Gastroesophageal sphincter (tissue), 3 donors: ENCODE measurements around the gene SLC25A15.

Experiments used
- CTCF ChIP-seq, 4 experiments: fragments of 200-600 bp in 2 of 4; fragments of 450-650 bp in 2 of 4; sonication (generic) in 1 of 4; IDR thresholded peaks; one replicate each; pipeline ENCODE4 v1.5.1; 2017 to 2019; ENCODE audit warnings: antibody characterized with exemption in 4 of 4, mild to moderate bottlenecking in 2 of 4, moderate library complexity in 2 of 4
- EP300 ChIP-seq: sonication (generic); formaldehyde crosslinking; IDR thresholded peaks from one replicate; pipeline ENCODE4 v1.6.1; 2017; ENCODE audit warnings: antibody characterized with exemption, mild to moderate bottlenecking
- POLR2A ChIP-seq, 2 donors: fragments of 450-650 bp; IDR thresholded peaks; one replicate each; pipeline ENCODE4 v1.6.1; 2017; ENCODE audit warnings: antibody characterized with exemption in 2 of 2, mild to moderate bottlenecking in 2 of 2, moderate library complexity in 1 of 2
- POLR2AphosphoS5 ChIP-seq: sonication (generic); formaldehyde crosslinking; IDR thresholded peaks from one replicate; pipeline ENCODE4 v1.6.1; 2017; ENCODE audit warnings: antibody characterized with exemption

DNA sequence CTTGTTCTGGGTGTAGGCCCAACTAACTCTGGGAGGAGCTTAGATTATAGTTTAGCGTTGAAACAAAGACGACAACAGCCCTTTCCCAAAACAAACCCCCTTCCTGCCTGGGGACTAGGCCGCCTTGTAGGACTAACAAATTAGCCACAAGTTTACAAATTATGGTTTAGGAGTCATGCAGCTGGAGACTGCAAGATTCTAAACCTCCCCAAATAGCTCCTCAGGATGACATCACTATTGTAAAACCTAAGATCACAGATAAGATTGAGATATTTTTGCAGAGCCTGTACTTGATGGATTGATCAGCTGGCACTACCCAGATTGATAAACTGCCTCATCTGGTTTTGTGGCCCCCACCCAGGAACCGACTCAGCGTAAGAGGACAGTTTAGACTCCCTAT is 2.3 kb upstream of the SLC25A15 start:
- TF ChIP-seq POLR2A (IDR thresholded peaks at IDR 0.05) (no peak), CTCF (IDR thresholded peaks at IDR 0.05) (no peak), EP300 (no peak), POLR2AphosphoS5 (no peak)
